ENCODE results near the gene NSUN5.
A peak's percentile ranks its signal among the peaks of the same experiment; 100 is the strongest.
"Not testable (repeated sequence)": the region's sequence is repeated elsewhere in the genome, so short reads cannot be mapped to it uniquely, and the experiment has no call there.

NSUN5 gene

GRCh38 chr7:73267813-73268212 is 40.8 kb downstream of the NSUN5 start:
- ATAC-seq, result not testable (repeated sequence)

- peak; percentile 82 to 84 for ATAC-seq
Measured at GRCh38 chr7:73266719-73267368, 41.8 kb downstream of the NSUN5 start.

GRCh38 chr7:73262416-73262815 is 46.2 kb downstream of the NSUN5 start:
- ATAC-seq, result not testable (repeated sequence)
